Coronary artery (tissue), 2 donors: Measurements from ENCODE around the gene METAP1.

ENCODE experiments used
- DNase-seq: peaks from one replicate; pipeline ENCODE4 v3.0.0-alpha.2; 2017; ENCODE audit warnings: low spot score
- H3K27ac ChIP-seq, 2 donors: fragments of 200-600 bp; sonication (generic); one replicate each; pipeline ENCODE4 v1.5.1; 2016 to 2019
- H3K4me3 ChIP-seq: fragments of 200-600 bp; sonication (generic); 2 replicates; pipeline ENCODE4 v1.5.1; 2016; ENCODE audit warnings: mild to moderate bottlenecking, moderate library complexity
- TF ChIP-seq, protein P1 (sequence below): fragments of 200-600 bp; sonication (generic); IDR thresholded peaks from one replicate; pipeline ENCODE4 v1.5.1; 2019; ENCODE audit warnings: antibody characterized with exemption

Gene METAP1

DNA sequence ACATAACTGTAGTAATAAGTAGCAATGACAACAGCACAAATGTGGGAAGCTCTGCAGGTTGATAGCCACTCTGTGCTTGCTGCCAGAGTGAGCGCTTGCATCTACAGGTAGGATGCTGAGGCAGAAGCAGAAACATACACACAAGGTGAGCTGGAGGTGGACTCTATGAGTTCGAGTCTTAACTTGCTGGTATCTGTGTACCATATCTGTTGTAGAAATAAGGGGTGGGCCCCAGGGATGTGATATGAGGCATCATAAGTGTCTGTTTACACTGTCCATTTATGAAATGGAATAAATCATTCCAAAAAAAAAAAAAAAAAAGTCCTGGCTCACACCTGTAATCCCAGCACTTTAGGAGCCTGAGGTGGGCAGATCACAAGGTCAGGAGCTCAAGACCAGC is 33.8 kb upstream of the METAP1 start:
- Histone ChIP-seq H3K27ac (no peak overlapping the region), H3K4me3 (no peak overlapping the region)
- TF ChIP-seq, protein P1, sequence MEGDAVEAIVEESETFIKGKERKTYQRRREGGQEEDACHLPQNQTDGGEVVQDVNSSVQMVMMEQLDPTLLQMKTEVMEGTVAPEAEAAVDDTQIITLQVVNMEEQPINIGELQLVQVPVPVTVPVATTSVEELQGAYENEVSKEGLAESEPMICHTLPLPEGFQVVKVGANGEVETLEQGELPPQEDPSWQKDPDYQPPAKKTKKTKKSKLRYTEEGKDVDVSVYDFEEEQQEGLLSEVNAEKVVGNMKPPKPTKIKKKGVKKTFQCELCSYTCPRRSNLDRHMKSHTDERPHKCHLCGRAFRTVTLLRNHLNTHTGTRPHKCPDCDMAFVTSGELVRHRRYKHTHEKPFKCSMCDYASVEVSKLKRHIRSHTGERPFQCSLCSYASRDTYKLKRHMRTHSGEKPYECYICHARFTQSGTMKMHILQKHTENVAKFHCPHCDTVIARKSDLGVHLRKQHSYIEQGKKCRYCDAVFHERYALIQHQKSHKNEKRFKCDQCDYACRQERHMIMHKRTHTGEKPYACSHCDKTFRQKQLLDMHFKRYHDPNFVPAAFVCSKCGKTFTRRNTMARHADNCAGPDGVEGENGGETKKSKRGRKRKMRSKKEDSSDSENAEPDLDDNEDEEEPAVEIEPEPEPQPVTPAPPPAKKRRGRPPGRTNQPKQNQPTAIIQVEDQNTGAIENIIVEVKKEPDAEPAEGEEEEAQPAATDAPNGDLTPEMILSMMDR = no peak
- no peak for DNase-seq

DNA sequence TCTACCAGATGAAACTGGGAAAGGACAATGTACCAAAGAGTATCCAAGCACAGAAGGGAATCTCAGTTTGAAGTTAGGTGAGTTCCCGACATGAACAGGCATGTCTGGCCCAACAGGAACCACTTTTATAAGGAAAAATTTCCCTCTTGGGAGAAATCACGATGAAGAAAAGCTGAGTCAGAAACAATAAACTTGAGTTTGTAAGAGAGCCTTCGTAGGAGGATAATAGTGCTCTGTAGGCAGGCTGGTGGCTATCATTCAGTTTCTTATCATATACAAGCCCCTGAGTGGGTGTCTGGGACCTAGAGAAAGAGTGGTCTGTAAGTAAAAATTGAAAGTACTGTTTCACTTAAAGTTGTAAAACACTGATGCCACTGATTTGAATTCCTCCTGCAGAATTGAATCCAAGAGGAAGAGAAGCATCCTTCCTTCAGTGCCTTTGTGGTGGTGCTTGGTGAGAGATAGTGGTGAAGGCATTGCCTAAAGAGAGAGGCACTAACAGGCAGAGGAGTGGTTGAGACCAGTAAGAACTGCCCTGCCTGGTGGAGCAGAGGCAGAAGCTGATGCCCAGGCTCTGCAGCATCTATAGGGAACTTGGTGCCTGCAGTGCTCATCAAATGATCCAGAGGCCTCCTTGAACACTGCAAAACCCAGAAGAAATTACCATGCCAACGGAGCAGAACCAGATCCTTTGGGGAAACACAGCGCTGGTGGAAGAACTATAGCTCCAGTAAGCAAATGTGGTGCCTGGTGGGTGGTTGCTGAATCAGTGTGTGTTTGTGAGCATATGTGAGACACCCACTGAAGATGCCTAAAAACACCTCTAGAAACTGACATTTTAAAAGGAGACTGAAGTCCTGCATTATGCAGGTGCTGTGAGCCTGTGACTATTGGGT is 31.7 kb upstream of the METAP1 start:
- DNase-seq = no peak
- Histone ChIP-seq H3K27ac (no peak overlapping the region), H3K4me3 (no peak overlapping the region)
- TF ChIP-seq, protein P1 = no peak

DNA sequence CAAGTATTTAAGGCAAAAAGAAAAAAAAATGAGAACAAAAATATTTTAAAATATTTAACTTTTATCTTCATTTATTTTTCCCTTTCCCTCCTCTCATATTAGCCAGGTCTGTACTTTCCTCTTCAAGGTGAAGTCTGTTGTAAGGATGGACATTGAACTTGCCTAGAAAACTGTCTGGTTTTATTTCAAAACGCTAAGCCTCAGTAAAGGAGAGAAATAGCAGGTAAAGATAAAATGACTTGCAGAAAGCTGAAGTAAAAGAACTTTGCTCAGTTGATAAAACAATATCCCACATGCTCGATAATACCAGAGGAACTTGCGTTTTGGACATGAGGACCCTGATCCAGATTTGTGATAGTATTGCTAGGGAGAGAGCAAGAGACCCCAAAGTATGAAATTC is 28.6 kb upstream of the METAP1 start:
- H3K27ac ChIP-seq = no peak overlapping the region
- TF ChIP-seq, protein P1 = no peak
- no peak overlapping the region for H3K4me3 ChIP-seq
- no peak for DNase-seq

GRCh38 chr4:98967786-98968329 is 27.7 kb upstream of the METAP1 start:
- H3K27ac ChIP-seq = no peak overlapping the region
- no peak overlapping the region for H3K4me3 ChIP-seq
- no peak for DNase-seq
- TF ChIP-seq, protein P1 = no peak

- H3K27ac ChIP-seq = no peak overlapping the region
- no peak for DNase-seq
- H3K4me3 ChIP-seq = no peak overlapping the region
- TF ChIP-seq, protein P1 = no peak
These were observed 25.4 kb upstream of the METAP1 start for GRCh38 chr4:98969878-98970785.

- H3K27ac ChIP-seq = no peak overlapping the region
- TF ChIP-seq, protein P1 = no peak
- DNase-seq = no peak
These were observed 18.8 kb upstream of the METAP1 start for GRCh38 chr4:98976716-98977115.

More at GRCh38 chr4:98976716-98977115, 18.8 kb upstream of the METAP1 start:
- H3K4me3 ChIP-seq = no peak overlapping the region
